Measurements from ENCODE around the gene CASKIN1.
"Not testable (repeated sequence)": the region's sequence is repeated elsewhere in the genome, so short reads cannot be mapped to it uniquely, and the experiment has no call there.

The CASKIN1 gene

DNA sequence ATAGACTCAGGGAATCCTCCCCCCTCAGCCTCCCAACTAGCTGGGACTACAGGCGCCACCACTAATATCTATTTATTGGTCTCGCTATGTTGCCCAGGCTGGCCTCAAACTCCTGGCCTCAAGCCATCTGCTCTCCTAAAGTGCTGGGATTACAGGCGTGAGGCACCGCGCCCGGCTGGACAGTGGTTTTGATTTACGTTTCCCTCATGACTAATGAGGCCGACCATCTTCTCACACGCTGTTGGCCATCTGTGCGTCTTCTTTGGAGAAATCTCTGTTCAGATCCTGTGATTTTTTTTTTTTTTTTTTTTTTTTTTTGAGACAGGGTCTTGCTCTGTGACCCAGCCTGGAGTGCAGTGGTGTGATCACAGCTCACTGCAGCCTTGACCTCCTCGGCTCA, 67.2 kb downstream of the CASKIN1 start:
- DNase-seq: not testable (repeated sequence)

DNA sequence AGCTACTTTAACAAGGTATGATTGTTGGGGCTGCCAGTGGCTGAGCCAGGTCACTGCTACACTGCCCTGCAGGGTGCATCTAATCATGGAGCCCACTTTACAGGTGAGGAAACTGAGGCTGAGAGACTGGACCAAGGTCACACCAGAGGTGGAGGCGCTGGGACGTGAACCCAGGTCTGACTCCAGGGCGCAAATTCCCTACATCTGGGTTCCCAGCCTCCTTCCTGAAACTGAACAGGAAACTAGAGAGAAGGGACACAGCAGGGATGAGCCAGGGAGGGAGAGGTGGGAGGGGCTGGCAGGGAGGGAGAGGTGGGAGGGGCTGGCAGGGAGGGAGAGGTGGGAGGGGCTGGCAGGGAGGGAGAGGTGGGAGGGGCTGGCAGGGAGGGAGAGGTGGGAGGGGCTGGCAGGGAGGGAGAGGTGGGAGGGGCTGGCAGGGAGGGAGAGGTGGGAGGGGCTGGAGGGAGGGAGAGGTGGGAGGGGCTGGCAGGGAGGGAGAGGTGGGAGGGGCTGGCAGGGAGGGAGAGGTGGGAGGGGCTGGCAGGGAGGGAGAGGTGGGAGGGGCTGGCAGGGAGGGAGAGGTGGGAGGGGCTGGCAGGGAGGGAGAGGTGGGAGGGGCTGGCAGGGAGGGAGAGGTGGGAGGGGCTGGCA, 68.7 kb downstream of the CASKIN1 start:
- not testable (repeated sequence) for DNase-seq

Data from stimulated activated CD4-positive, alpha-beta T cell treated with anti-CD3 and anti-CD28 coated beads, Interleukin-4, amount 100 ng/mL, for 1 hour (primary cell).